GM18873 (cell line): ENCODE measurements around the gene ACOT2.
"Not testable (repeated sequence)": the region's sequence is repeated elsewhere in the genome, so short reads cannot be mapped to it uniquely, and the experiment has no call there.

ENCODE experiments used
- ATAC-seq: cut with Tn5 transposase; IDR thresholded peaks from one replicate; pipeline ENCODE4 v1.9.1; 2021; ENCODE audit warnings: mild to moderate bottlenecking, moderate library complexity, moderate number of reproducible peaks; ENCODE audit not compliant: unreplicated experiment, low FRiP score

Gene ACOT2, protein sequence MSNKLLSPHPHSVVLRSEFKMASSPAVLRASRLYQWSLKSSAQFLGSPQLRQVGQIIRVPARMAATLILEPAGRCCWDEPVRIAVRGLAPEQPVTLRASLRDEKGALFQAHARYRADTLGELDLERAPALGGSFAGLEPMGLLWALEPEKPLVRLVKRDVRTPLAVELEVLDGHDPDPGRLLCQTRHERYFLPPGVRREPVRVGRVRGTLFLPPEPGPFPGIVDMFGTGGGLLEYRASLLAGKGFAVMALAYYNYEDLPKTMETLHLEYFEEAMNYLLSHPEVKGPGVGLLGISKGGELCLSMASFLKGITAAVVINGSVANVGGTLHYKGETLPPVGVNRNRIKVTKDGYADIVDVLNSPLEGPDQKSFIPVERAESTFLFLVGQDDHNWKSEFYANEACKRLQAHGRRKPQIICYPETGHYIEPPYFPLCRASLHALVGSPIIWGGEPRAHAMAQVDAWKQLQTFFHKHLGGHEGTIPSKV

GRCh38 chr14:73569185-73569958 is at the start of gene ACOT2:
TSS of gene ACOT2 (plus strand) at chr14:73569213. CDS start at chr14:73569241, 28 bp downstream.
- ATAC-seq = not testable (repeated sequence)

- no peak for ATAC-seq
Measured at GRCh38 chr14:73521229-73521628, 47.8 kb upstream of the ACOT2 start.

GRCh38 chr14:73524493-73524892 is 44.5 kb upstream of the ACOT2 start:
- ATAC-seq = no peak

GRCh38 chr14:73526036-73526984 is 42.7 kb upstream of the ACOT2 start:
- ATAC-seq = no peak

- ATAC-seq = not testable (repeated sequence)
Measured at GRCh38 chr14:73529356-73529755, 39.7 kb upstream of the ACOT2 start.

GRCh38 chr14:73531971-73532370 is 37.0 kb upstream of the ACOT2 start:
- not testable (repeated sequence) for ATAC-seq

- ATAC-seq = not testable (repeated sequence)
Measured at GRCh38 chr14:73537244-73538045, 31.6 kb upstream of the ACOT2 start.

DNA sequence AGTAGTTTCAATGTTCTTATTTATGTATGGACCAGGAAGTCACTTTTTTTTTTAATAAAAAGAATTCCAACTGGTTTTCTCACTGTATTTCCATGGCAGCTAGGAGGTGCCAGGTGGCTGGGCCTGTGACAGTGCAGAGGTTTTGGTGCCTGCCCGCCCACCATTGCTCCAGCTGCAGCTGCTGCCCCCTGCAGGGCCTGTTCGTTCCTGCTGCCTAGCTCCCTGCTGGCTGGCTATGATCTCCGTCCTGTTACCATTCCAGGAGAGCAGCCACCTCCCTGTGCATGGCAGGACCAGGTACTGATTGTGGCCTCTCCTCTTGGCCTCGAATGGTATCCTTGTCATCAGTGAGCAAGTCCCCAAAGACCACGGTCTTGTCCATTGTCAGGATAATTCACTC is 30.0 kb upstream of the ACOT2 start:
- ATAC-seq = not testable (repeated sequence)

DNA sequence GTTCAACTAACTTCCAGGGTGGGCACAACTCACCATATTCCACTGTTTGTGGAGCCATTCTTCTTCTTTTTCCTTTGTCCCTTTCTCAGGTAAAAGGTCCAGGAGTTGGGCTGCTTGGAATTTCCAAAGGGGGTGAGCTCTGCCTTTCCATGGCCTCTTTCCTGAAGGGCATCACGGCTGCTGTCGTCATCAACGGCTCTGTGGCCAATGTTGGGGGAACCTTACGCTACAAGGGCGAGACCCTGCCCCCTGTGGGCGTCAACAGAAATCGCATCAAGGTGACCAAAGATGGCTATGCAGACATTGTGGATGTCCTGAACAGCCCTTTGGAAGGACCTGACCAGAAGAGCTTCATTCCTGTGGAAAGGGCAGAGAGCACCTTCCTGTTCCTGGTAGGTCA is 26.1 kb upstream of the ACOT2 start:
- ATAC-seq = not testable (repeated sequence)

DNA sequence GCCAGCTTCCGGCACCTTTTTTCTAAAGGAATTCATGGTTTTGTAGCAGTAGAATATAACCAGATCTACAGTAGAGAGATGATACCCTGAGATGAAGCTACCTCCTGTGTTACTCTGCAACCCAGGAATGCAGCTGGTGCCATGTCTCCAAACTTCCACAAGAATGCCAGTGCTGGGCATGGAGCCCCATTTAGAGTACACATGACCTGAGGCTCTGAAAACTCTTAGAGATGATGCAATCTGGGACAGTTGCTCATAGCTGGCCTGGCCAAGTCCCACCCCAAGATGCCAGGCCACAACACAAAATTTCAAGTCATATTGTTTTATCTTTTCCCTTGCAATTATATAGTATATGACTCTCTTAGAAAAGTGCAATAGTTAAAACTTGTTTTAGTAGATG is 23.7 kb upstream of the ACOT2 start:
- ATAC-seq = not testable (repeated sequence)

DNA sequence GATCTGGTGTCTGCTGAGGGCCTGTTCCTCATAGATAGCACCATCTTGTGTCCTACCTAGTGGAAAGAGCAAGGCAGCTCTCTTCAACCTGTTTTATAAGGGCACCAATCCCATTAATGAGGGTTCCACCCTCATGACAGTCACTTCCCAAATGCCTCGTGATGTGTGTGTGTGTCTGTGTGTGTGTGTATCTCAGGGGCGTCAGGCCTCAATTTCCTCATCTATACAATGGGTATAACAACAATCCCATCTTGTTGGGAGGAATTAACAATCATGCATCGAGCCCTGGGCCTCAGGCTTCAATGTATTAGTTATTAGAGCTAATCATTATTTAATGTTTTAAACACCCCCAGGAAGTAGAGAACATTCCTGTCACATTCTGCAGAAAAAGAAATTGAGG is 19.9 kb upstream of the ACOT2 start:
- not testable (repeated sequence) for ATAC-seq

DNA sequence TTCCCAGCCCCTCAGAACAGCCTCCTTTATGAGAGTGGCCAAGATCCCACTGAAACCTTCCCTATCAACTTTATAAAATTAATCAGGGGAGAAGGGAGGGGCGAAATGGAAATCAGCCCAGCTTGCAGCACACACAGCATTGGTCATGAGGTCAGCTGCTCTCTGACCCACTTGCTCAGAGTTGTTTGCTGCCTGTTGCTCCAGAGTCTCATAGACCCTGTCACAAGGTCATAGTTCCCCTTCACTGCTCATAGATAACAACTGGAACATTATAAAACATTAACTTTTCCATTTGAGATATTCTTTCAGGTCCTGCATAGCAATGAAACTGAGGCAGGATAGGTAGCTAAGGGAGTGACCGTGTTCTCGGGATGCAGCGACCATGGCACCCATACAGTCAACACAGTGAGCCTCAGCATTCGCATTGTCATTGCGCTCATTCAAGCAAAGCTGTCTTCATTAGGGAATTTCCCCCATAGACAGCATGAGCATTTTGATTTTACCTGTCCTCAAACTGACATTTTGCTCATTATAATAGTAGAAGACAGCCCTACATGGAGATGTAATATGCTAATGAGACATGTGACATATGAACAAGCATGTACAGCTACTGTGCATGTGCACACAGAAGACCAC is 19.0 kb upstream of the ACOT2 start:
- ATAC-seq = not testable (repeated sequence)

GRCh38 chr14:73553845-73554244 is 15.2 kb upstream of the ACOT2 start:
- ATAC-seq = no peak

DNA sequence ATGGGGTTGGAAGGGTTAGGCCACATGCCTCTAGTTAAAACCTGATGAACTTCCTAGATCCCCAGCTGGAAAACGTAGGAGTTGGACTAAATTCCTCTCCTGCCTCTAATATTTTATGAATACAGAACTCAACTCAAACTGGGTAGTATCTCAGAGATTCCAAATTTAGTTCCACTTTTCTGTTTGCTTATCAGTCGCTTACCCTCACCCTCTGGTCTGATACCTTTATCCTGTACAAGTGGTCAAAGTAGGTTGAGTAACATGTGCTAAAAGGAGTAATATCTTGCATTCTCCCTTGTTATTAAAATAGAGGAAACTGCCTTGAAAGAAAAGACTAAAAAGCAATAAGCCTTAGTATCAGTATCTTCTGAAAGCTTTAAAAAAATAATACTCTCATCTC is 11.8 kb upstream of the ACOT2 start:
- not testable (repeated sequence) for ATAC-seq

DNA sequence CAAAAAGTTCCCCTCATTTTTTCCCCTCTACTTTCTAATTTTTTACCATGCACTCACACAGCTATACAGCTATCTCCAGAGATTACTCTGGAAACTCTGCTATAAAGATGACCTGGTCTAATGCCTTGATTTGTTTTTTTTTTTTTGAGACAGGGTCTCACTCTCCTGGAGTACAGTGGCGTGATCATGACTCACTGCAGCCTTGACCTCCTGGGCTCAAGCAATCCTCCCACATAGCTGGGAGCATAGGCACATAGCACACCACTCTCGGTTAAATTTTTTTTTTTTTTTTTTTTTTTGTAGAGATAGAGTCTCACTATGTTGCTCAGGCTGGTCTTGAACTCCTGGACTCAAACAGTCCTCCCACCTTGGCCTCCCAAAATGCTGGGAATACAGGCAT is 10.8 kb upstream of the ACOT2 start:
- not testable (repeated sequence) for ATAC-seq

- not testable (repeated sequence) for ATAC-seq
Measured at GRCh38 chr14:73562256-73562655, 6.8 kb upstream of the ACOT2 start.

GRCh38 chr14:73562696-73563095 is 6.3 kb upstream of the ACOT2 start:
- ATAC-seq = not testable (repeated sequence)

GRCh38 chr14:73566431-73566830 is 2.6 kb upstream of the ACOT2 start:
- ATAC-seq = not testable (repeated sequence)

- ATAC-seq = not testable (repeated sequence)
Measured at GRCh38 chr14:73566935-73567334, 2.1 kb upstream of the ACOT2 start.
